Measurements from ENCODE around the gene LRIT2. TPM values are rescaled to one million over a fixed set of nuclear protein-coding genes. Genes with fewer than 3 reads are reported as not detected.
"Not testable (repeated sequence)": the region's sequence is repeated elsewhere in the genome, so short reads cannot be mapped to it uniquely, and the experiment has no call there.

Gene LRIT2
- total RNA-seq, 1 donor from 2014 or later = not detected

DNA sequence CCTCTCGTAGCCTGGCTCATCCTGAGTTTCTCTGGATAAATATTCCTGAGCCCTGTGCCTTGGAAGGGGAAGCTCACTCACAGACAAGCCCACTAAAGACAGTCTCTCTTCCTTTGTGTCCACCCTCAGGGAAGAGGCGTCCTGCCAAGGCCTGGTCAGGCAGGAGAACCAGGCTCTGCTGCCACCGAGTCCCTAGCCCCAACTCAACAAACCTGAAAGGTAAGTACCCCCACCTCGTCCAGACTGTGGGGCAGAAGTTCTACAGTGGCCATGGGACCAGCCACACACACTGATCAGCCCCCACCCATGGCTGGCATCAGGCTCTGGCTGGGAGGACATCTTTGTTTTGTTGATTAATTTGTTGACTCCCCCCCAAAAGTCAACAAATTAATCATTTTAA is 49.0 kb downstream of the LRIT2 start:
- Histone ChIP-seq H3K4me1 (no peaks in the 10 kb centered on the region), H3K9me3 (replicated peaks) (no peaks in the 10 kb centered on the region), H3K27ac (replicated peaks) (no peak overlapping the region), H3K36me3 (no peaks in the 10 kb centered on the region), H3K4me3 (no peak overlapping the region), H3K27me3 (ENCODE audit: low read depth) (no peaks in the 10 kb centered on the region)
- TF ChIP-seq, protein P1, sequence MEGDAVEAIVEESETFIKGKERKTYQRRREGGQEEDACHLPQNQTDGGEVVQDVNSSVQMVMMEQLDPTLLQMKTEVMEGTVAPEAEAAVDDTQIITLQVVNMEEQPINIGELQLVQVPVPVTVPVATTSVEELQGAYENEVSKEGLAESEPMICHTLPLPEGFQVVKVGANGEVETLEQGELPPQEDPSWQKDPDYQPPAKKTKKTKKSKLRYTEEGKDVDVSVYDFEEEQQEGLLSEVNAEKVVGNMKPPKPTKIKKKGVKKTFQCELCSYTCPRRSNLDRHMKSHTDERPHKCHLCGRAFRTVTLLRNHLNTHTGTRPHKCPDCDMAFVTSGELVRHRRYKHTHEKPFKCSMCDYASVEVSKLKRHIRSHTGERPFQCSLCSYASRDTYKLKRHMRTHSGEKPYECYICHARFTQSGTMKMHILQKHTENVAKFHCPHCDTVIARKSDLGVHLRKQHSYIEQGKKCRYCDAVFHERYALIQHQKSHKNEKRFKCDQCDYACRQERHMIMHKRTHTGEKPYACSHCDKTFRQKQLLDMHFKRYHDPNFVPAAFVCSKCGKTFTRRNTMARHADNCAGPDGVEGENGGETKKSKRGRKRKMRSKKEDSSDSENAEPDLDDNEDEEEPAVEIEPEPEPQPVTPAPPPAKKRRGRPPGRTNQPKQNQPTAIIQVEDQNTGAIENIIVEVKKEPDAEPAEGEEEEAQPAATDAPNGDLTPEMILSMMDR (IDR thresholded peaks at IDR 0.05; ENCODE audit: borderline replicate concordance) = no peak
- intact Hi-C loops (cut with micrococcal nuclease) = no loop called here
- no peak for DNase-seq

DNA sequence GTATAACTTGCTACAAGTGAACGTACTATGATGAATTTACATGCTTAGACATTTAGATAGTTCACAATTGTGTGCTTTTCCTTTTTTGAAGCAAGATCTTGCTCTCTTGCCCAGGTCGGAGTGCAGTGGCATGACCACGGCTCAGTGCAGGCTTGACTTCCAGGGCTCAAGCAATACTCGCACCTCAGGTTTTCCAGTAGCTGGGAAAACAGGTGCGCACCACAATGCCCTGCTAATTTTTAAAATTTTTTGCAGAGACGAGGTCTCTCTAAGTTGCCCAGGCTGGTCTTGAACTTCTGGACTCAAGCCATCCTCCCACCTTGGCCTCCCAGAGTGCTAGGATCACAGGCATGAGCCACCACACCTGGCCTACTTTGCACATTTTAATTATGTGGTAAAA is 49.9 kb downstream of the LRIT2 start:
- DNase-seq = no peak
- TF ChIP-seq, protein P1 (IDR thresholded peaks at IDR 0.05; ENCODE audit: borderline replicate concordance) = no peak
- Histone ChIP-seq H3K4me1 (no peaks in the 10 kb centered on the region), H3K9me3 (replicated peaks) (no peaks in the 10 kb centered on the region), H3K27me3 (ENCODE audit: low read depth) (no peaks in the 10 kb centered on the region), H3K36me3 (no peaks in the 10 kb centered on the region), H3K4me3 (no peak overlapping the region), H3K27ac (replicated peaks) (no peak overlapping the region)
- intact Hi-C loops (cut with micrococcal nuclease) = no loop called here

DNA sequence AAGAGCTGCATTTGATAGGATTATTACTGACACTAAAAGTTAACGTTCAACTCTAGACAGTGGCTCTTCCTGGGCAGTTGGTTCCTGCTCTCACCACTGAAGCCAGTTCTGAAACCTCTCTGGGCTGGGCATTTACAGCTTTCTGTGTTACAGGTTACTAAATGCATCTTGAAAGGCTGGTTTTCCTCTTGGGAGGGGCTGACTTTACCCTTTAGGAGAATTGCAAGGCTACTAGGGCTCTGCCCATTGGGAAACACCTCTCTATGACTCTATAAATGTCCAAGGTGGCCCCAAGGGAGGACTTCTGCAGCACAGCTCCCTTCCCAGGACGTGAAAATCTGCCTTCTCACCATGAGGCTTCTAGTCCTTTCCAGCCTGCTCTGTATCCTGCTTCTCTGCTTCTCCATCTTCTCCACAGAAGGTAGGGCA is 51.8 kb downstream of the LRIT2 start, which contains the start of gene GPR15LG:
Gene GPR15LG (plus strand): TSS at position 301 of the 429 bp plus-strand sequence. CDS start 51 bp downstream, at position 352.
- Histone ChIP-seq H3K27ac (replicated peaks) (no peak within 1 kb of the TSS), H3K4me3 (no peak within 1 kb of the TSS)

DNA sequence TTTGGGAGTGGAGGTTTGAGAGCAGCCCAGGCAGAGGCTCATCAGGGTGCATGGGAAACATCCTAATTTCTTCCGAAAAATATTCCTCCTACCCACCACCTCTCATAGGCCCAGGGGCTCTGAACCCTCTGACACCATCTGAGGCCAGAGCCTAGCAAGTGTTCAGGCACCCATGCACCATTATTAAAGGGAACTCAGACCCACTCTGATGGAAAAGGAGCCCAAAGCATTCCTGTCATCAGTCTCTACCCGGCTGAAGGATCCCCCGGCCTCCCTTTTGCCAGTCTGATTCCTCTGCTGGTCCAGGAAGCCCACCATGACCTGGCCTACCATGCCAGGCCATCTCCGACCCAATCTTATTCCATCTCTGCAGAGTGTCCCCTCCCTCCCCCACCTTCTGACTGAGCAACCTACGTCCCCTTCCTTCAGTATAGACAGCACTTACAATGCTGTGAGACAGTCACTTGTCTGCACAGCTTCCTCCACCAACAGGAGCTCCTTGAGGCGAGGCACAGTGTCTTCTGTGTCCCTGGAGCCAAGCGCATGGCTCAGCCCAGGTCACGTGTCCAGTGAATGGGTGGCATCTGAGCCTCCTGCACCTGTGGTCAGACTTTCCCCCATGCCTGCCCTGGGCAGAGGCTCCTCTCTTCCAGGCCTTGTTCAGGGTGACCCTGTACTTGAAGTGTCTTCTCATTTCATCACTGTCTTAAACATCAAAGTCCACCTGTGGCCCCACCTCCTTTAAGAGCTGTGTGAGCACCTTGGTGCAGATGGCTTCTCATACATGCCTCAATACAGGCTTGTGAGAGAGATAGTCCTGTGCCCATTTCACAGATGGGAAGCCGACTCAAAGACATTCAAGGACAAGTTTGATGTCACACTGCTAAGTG is 52.6 kb downstream of the LRIT2 start:
- intact Hi-C loops (cut with micrococcal nuclease) = no loop called here
- no peak overlapping the region for H3K27ac ChIP-seq (replicated peaks)

More for the DNA sequence above, 51.8 kb downstream of the LRIT2 start, which contains the start of gene GPR15LG:
- Histone ChIP-seq H3K9me3 (replicated peaks) (no peaks in the 10 kb centered on the region), H3K4me1 (no peaks in the 10 kb centered on the region), H3K36me3 (no peaks in the 10 kb centered on the region), H3K27me3 (ENCODE audit: low read depth) (no peaks in the 10 kb centered on the region)
- TF ChIP-seq, protein P1 (IDR thresholded peaks at IDR 0.05; ENCODE audit: borderline replicate concordance) = no peak
- intact Hi-C loops (cut with micrococcal nuclease) = no loop called here
- no peak for DNase-seq

DNA sequence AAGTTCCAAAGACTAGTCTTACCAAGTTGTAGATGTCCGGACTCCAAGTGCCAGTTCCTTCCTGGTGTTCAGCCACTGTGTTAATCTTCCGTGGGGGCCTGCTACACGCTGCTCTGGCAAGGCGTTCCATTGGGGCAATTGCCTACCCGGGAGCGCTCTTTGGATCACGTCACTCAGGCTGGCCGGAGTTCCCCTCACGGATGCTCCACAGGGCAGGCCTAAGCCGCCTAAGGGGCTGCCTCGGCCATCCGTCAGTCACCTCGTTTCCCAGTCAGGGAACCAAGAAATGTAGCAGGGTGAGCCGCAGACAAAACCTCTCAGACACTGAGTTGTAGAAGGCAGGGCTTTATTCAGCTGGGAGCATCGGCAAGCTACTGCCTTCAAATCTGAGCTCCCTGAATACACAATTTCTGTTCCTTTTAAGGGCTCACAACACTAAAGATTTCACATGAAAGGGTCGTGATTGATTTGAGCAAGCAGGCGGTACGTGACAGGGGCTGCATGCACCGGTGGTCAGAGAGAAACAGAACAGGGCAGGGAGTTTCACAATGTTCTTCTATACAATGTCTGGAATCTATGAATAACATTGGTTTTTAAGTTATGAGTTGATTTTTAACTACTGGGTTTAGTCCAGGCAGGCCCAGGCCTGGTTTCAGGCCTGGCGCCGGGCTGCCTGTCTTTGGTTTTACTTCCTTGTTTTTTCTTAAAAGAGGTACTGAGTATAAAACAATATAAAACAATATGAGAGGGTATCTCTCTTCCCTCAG is 53.5 kb downstream of the LRIT2 start:
- H3K4me1 ChIP-seq; H3K27ac ChIP-seq (replicated peaks); H3K9me3 ChIP-seq (replicated peaks); DNase-seq; H3K36me3 ChIP-seq; H3K4me3 ChIP-seq; intact Hi-C loops (cut with micrococcal nuclease); H3K27me3 ChIP-seq (ENCODE audit: low read depth): not testable (repeated sequence)

More for the DNA sequence above, 52.6 kb downstream of the LRIT2 start:
- Histone ChIP-seq H3K9me3 (replicated peaks) (no peaks in the 10 kb centered on the region), H3K4me3 (no peak overlapping the region), H3K27me3 (ENCODE audit: low read depth) (no peaks in the 10 kb centered on the region), H3K36me3 (no peaks in the 10 kb centered on the region), H3K4me1 (no peaks in the 10 kb centered on the region)
- DNase-seq = no peak
- TF ChIP-seq, protein P1 (IDR thresholded peaks at IDR 0.05; ENCODE audit: borderline replicate concordance) = no peak

DNA sequence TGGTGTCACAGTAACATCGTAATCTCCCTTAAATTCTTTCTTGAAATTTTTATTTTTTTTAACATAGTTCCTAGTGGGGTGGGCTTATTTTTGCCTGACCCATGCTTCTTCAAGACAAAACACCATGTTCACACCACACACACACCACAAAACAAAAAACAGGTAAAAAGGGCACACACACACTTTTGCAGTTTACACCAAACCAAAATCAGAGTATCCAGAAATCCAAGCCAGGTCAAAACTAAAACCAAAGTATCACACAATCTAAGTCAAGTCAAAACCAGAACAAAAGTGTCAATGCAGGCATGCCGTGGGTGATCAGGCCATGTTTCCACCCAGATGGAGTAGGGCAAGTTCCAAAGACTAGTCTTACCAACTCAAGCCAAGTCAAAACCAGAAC is 54.1 kb downstream of the LRIT2 start:
- H3K27ac ChIP-seq (replicated peaks); H3K9me3 ChIP-seq (replicated peaks); H3K36me3 ChIP-seq; intact Hi-C loops (cut with micrococcal nuclease); H3K27me3 ChIP-seq (ENCODE audit: low read depth); H3K4me1 ChIP-seq; DNase-seq; H3K4me3 ChIP-seq: not testable (repeated sequence)

Other genes starting within 250 kb of the LRIT2 start
- 468 TPM for gene GHITM, start 86.0 kb downstream of the LRIT2 start, total RNA-seq
- not detected for gene GPR15LG, start 51.7 kb downstream of the LRIT2 start, total RNA-seq
- gene CDHR1, start 31.0 kb downstream of the LRIT2 start, total RNA-seq = 0.41 TPM
- gene LRIT1, start 16.0 kb upstream of the LRIT2 start, total RNA-seq = not detected
- 0.19 TPM for gene RGR, start 19.5 kb upstream of the LRIT2 start, total RNA-seq
- gene CCSER2, start 103.0 kb upstream of the LRIT2 start, total RNA-seq = 175 TPM